HL-60 (cell line): ENCODE results near the gene WDR7.

Experiments used
- DNase-seq, 2 experiments: peaks; one replicate each; pipeline ENCODE4 v3.0.0-alpha.2; 2010 to 2020; ENCODE audit warnings: low read depth in 1 of 2, low spot score in 1 of 2
- H3K27ac ChIP-seq: fragments of 250-450 bp; sonication (Bioruptor Pico); replicated peaks from 2 replicates; pipeline ENCODE4 v1.5.1; 2020; ENCODE audit warnings: mild to moderate bottlenecking, moderate library complexity
- H3K27me3 ChIP-seq: fragments of 250-450 bp; sonication (Bioruptor Pico); 2 replicates; pipeline ENCODE4 v1.5.1; 2021; ENCODE audit warnings: mild to moderate bottlenecking, moderate library complexity; ENCODE audit not compliant: insufficient read depth, poor library complexity, severe bottlenecking
- H3K4me3 ChIP-seq: replicated peaks from 2 replicates; pipeline ENCODE4 v1.5.1; 2011; ENCODE audit warnings: mild to moderate bottlenecking, control low read depth, low read length; ENCODE audit not compliant: insufficient read depth
- GABPA ChIP-seq: IDR thresholded peaks from 2 replicates; pipeline ENCODE4 v1.6.1; 2012; ENCODE audit warnings: low read depth
- POLR2AphosphoS5 ChIP-seq: IDR thresholded peaks from 2 replicates; pipeline ENCODE4 v1.6.1; 2012; ENCODE audit warnings: low read depth
- SPI1 ChIP-seq: IDR thresholded peaks from 2 replicates; pipeline ENCODE4 v1.6.1; 2012; ENCODE audit warnings: low read depth, mild to moderate bottlenecking, borderline replicate concordance
- TF ChIP-seq, protein P1 (sequence below): IDR thresholded peaks from one replicate; pipeline ENCODE4 v1.5.1; 2011; ENCODE audit warnings: low read length, control low read depth, inconsistent platforms; ENCODE audit not compliant: insufficient read depth
- TF ChIP-seq, protein P2 (sequence below): IDR thresholded peaks from 2 replicates; pipeline ENCODE4 v1.6.1; 2012; ENCODE audit warnings: low read depth; ENCODE audit not compliant: insufficient replicate concordance

WDR7 gene

DNA sequence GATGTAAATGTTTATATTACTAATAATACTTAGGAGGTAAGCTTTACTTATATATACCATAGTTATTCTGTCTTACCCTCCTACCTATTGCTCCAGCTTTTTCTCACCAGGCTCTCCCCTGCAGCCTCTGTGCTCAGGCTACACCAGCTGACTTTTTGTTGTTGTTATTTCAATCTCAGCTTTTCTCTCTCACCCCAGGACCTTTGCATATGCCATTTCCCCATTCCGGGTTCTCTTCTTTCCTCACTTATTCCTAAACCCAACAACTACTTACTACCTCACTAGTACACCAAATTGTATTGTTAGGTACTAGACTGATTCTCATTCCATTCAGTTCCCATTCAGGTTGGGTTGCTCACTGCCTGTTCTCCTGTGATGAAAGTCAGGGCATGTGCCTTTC, 339.5 kb downstream of the WDR7 start:
- no peaks in the 10 kb centered on the region for H3K27me3 ChIP-seq
- no peak overlapping the region for H3K27ac ChIP-seq
- TF ChIP-seq SPI1 = no peak
- no peak for TF ChIP-seq GABPA
- TF ChIP-seq, protein P1, sequence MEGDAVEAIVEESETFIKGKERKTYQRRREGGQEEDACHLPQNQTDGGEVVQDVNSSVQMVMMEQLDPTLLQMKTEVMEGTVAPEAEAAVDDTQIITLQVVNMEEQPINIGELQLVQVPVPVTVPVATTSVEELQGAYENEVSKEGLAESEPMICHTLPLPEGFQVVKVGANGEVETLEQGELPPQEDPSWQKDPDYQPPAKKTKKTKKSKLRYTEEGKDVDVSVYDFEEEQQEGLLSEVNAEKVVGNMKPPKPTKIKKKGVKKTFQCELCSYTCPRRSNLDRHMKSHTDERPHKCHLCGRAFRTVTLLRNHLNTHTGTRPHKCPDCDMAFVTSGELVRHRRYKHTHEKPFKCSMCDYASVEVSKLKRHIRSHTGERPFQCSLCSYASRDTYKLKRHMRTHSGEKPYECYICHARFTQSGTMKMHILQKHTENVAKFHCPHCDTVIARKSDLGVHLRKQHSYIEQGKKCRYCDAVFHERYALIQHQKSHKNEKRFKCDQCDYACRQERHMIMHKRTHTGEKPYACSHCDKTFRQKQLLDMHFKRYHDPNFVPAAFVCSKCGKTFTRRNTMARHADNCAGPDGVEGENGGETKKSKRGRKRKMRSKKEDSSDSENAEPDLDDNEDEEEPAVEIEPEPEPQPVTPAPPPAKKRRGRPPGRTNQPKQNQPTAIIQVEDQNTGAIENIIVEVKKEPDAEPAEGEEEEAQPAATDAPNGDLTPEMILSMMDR = no peak
- TF ChIP-seq, protein P2, sequence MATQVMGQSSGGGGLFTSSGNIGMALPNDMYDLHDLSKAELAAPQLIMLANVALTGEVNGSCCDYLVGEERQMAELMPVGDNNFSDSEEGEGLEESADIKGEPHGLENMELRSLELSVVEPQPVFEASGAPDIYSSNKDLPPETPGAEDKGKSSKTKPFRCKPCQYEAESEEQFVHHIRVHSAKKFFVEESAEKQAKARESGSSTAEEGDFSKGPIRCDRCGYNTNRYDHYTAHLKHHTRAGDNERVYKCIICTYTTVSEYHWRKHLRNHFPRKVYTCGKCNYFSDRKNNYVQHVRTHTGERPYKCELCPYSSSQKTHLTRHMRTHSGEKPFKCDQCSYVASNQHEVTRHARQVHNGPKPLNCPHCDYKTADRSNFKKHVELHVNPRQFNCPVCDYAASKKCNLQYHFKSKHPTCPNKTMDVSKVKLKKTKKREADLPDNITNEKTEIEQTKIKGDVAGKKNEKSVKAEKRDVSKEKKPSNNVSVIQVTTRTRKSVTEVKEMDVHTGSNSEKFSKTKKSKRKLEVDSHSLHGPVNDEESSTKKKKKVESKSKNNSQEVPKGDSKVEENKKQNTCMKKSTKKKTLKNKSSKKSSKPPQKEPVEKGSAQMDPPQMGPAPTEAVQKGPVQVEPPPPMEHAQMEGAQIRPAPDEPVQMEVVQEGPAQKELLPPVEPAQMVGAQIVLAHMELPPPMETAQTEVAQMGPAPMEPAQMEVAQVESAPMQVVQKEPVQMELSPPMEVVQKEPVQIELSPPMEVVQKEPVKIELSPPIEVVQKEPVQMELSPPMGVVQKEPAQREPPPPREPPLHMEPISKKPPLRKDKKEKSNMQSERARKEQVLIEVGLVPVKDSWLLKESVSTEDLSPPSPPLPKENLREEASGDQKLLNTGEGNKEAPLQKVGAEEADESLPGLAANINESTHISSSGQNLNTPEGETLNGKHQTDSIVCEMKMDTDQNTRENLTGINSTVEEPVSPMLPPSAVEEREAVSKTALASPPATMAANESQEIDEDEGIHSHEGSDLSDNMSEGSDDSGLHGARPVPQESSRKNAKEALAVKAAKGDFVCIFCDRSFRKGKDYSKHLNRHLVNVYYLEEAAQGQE = no peak
- no peak for TF ChIP-seq POLR2AphosphoS5
- no peak overlapping the region for H3K4me3 ChIP-seq
- DNase-seq = no peak

DNA sequence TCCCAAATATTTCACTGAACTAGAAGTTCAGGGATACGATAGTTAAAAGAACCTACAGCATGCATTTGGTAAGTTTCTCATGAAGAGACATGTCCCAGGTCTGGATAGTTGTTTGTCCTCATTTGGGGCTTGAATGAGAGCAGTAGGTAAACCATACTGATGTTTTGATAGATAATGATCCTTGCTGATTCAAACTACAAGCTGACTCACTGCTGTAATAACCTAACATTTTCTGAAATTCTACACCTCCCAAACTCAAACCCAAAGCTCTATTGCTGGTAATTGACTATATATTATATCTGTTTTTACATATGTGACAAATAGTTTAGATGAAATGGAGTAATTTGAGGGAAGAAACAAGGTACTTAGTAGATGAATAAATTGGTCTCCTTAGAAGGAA, 341.6 kb downstream of the WDR7 start:
- no peaks in the 10 kb centered on the region for H3K27me3 ChIP-seq
- TF ChIP-seq, protein P1 = no peak
- TF ChIP-seq GABPA (no peak), POLR2AphosphoS5 (no peak), SPI1 (no peak)
- TF ChIP-seq, protein P2 = no peak
- no peak overlapping the region for H3K4me3 ChIP-seq
- no peak overlapping the region for H3K27ac ChIP-seq
- DNase-seq = no peak

DNA sequence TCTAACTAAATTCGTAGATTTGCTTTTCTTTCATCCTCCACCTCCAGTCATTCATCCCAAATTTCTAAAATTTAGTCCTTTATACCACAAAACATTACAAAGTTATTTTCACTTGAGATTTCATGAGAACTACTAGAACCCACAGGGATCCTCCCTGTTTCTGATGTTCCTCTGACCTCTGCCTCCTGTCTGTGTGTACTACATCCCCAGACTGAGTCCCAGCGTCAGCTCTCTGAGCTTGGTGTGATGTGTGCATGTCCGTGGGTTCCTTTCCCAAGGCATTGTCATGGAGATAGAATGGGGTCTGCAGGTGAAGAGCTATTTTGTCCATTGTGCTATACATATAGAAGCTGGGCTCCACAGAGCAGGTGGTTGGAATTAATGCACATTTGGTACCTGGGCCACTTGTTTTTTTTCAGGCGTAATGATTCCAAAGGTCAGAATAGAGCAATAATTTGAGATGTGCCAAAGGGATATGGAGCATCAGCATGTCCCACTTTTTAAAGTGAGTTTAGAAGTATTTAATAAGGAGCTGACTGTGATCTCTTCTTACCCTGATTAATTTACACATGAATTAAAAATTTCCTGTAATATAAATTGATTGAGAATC, 344.5 kb downstream of the WDR7 start:
- TF ChIP-seq POLR2AphosphoS5 (no peak), GABPA (no peak), SPI1 (no peak)
- TF ChIP-seq, protein P2 = no peak
- TF ChIP-seq, protein P1 = no peak
- DNase-seq = no peak
- Histone ChIP-seq H3K4me3 (no peak overlapping the region), H3K27ac (no peak overlapping the region), H3K27me3 (no peaks in the 10 kb centered on the region)
